ENCODE results near the gene SLC9A2.

Gene SLC9A2

DNA sequence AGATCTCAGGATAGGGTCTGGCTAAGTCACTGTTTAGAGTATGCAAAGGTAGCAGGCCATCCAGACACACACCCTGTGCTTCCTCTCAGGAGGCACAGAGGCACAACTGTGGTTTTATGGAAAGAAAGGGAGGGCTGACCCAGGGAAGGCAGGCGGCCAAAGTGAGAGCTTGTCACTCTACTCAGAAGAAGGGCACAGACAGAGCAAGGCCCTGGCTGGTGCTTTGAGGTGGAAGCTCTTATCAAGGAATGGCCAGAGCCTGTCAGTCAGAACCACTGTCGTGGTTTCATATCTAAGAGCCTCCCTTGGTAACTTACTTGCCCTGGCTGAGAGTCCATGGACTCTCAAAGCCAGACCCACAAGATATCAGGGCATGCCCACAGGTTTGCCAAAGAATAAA is 40.7 kb downstream of the SLC9A2 start:
- H3K27me3 ChIP-seq (ENCODE audit: control insufficient read depth, insufficient read depth, low read length), result no peaks in the 10 kb centered on the region
- H3K4me3 ChIP-seq (ENCODE audit: low read depth, low read length), result no peak overlapping the region
- no peak overlapping the region for H3K27ac ChIP-seq
- no peaks in the 10 kb centered on the region for H3K4me1 ChIP-seq
- H3K79me2 ChIP-seq, result no peaks in the 10 kb centered on the region
- TF ChIP-seq, protein P1, sequence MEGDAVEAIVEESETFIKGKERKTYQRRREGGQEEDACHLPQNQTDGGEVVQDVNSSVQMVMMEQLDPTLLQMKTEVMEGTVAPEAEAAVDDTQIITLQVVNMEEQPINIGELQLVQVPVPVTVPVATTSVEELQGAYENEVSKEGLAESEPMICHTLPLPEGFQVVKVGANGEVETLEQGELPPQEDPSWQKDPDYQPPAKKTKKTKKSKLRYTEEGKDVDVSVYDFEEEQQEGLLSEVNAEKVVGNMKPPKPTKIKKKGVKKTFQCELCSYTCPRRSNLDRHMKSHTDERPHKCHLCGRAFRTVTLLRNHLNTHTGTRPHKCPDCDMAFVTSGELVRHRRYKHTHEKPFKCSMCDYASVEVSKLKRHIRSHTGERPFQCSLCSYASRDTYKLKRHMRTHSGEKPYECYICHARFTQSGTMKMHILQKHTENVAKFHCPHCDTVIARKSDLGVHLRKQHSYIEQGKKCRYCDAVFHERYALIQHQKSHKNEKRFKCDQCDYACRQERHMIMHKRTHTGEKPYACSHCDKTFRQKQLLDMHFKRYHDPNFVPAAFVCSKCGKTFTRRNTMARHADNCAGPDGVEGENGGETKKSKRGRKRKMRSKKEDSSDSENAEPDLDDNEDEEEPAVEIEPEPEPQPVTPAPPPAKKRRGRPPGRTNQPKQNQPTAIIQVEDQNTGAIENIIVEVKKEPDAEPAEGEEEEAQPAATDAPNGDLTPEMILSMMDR (IDR thresholded peaks at IDR 0.05), result no peak
- no peak overlapping the region for H2AFZ ChIP-seq
- no peaks in the 10 kb centered on the region for H3K36me3 ChIP-seq (ENCODE audit: control insufficient read depth, insufficient read depth, low read length)
- no peak overlapping the region for H3K4me2 ChIP-seq (ENCODE audit: low read length)
- H3K9ac ChIP-seq, result no peak overlapping the region
- H3K9me3 ChIP-seq (ENCODE audit: control insufficient read depth, low read length), result no peaks in the 10 kb centered on the region

GRCh38 chr2:102660574-102660973 is 41.2 kb downstream of the SLC9A2 start:
- Histone ChIP-seq H3K79me2 (no peaks in the 10 kb centered on the region), H3K36me3 (ENCODE audit: control insufficient read depth, insufficient read depth, low read length) (no peaks in the 10 kb centered on the region), H3K4me1 (no peaks in the 10 kb centered on the region), H3K9ac (no peak overlapping the region), H3K27me3 (ENCODE audit: control insufficient read depth, insufficient read depth, low read length) (no peaks in the 10 kb centered on the region), H3K4me2 (ENCODE audit: low read length) (no peak overlapping the region), H3K9me3 (ENCODE audit: control insufficient read depth, low read length) (no peaks in the 10 kb centered on the region), H3K4me3 (ENCODE audit: low read depth, low read length) (no peak overlapping the region), H2AFZ (no peak overlapping the region), H3K27ac (no peak overlapping the region)
- TF ChIP-seq, protein P1 (IDR thresholded peaks at IDR 0.05), result no peak

- Histone ChIP-seq H3K4me2 (ENCODE audit: low read length) (peak overlapping the region; percentile 39), H3K9me3 (ENCODE audit: control insufficient read depth, low read length) (no peaks in the 10 kb centered on the region), H3K9ac (no peak overlapping the region), H3K27ac (no peak overlapping the region), H3K4me1 (no peaks in the 10 kb centered on the region), H3K4me3 (ENCODE audit: low read depth, low read length) (no peak overlapping the region), H3K79me2 (no peaks in the 10 kb centered on the region), H2AFZ (no peak overlapping the region), H3K27me3 (ENCODE audit: control insufficient read depth, insufficient read depth, low read length) (no peaks in the 10 kb centered on the region), H3K36me3 (ENCODE audit: control insufficient read depth, insufficient read depth, low read length) (no peaks in the 10 kb centered on the region)
- TF ChIP-seq, protein P1 (IDR thresholded peaks at IDR 0.05), result no peak
Observed at GRCh38 chr2:102661846-102662245, 42.5 kb downstream of the SLC9A2 start.

- no peak overlapping the region for H3K4me3 ChIP-seq (ENCODE audit: low read depth, low read length)
- no peak overlapping the region for H3K9ac ChIP-seq
- no peaks in the 10 kb centered on the region for H3K79me2 ChIP-seq
- H3K4me1 ChIP-seq, result no peaks in the 10 kb centered on the region
- TF ChIP-seq, protein P1 (IDR thresholded peaks at IDR 0.05), result no peak
- no peaks in the 10 kb centered on the region for H3K9me3 ChIP-seq (ENCODE audit: control insufficient read depth, low read length)
- H3K27ac ChIP-seq, result no peak overlapping the region
- no peak overlapping the region for H3K4me2 ChIP-seq (ENCODE audit: low read length)
- no peaks in the 10 kb centered on the region for H3K36me3 ChIP-seq (ENCODE audit: control insufficient read depth, insufficient read depth, low read length)
- no peaks in the 10 kb centered on the region for H3K27me3 ChIP-seq (ENCODE audit: control insufficient read depth, insufficient read depth, low read length)
- H2AFZ ChIP-seq, result no peak overlapping the region
Observed at GRCh38 chr2:102662833-102663232, 43.5 kb downstream of the SLC9A2 start.

- Histone ChIP-seq H3K4me2 (ENCODE audit: low read length) (no peak overlapping the region), H3K4me1 (no peaks in the 10 kb centered on the region), H3K9me3 (ENCODE audit: control insufficient read depth, low read length) (no peaks in the 10 kb centered on the region), H3K9ac (no peak overlapping the region), H3K79me2 (no peaks in the 10 kb centered on the region), H3K36me3 (ENCODE audit: control insufficient read depth, insufficient read depth, low read length) (no peaks in the 10 kb centered on the region), H3K27ac (no peak overlapping the region), H3K27me3 (ENCODE audit: control insufficient read depth, insufficient read depth, low read length) (no peaks in the 10 kb centered on the region), H2AFZ (no peak overlapping the region), H3K4me3 (ENCODE audit: low read depth, low read length) (no peak overlapping the region)
- TF ChIP-seq, protein P1 (IDR thresholded peaks at IDR 0.05), result no peak
Observed at GRCh38 chr2:102663381-102663780, 44.0 kb downstream of the SLC9A2 start.
